Stimulated activated CD4-positive, alpha-beta T cell treated with anti-CD3 and anti-CD28 coated beads, TNF-alpha, amount 100 ng/mL, for 48 hours (primary cell): Measurements from ENCODE around the gene GJA8.
A peak's percentile ranks its signal among the peaks of the same experiment; 100 is the strongest.
"Not testable (repeated sequence)": the region's sequence is repeated elsewhere in the genome, so short reads cannot be mapped to it uniquely, and the experiment has no call there.

Experiments
- DNase-seq, 3 donors: peaks; one replicate each; pipeline ENCODE4 v3.0.0-alpha.2; 2020; ENCODE audit warnings: low read depth in 3 of 3

The GJA8 gene

GRCh38 chr1:147902253-147902845 lies at the start of gene GJA8:
GJA8 (plus strand) TSS chr1:147902795; CDS start chr1:147907956, 5,161 bp downstream.
- DNase-seq, result no peak

DNA sequence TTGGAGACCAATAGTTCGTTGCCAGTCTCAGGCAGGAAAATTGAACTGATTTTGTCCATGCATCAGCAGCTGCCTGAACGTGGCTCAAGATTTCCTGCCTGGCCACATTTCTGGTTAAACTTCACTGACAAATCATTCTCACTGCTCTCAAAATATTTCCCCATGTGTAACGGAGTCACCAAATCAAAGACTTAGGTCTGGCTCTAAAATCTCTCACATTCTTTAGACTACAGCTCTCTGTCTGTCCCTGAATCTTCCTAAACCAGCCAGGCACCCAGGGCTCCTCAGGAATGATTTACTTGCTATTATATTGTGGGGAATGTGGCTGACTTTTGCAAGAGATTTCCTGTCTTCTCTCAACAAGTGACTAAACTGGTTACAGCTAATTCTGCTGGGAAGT lies 49.2 kb upstream of the GJA8 start:
- no peak for DNase-seq

DNA sequence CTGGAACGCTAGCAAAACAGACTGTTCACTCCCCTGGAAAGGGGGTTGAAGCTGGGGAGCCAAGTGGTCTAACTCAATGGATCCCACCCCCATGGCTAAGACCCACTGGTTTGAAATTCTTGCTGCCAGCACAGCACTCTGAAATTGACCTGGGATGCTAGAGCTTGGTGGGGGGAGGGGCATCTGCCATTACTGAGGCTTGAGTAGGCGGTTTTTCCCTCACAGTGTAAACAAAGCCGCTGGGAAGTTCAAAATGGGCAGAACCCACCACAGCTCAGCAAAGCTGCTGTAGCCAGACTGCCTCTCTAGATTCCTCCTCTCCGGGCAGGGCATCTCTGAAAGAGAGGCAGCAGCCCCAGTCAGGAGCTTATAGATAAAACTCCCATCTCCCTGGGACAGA lies 47.6 kb upstream of the GJA8 start:
- DNase-seq, result not testable (repeated sequence)

DNA sequence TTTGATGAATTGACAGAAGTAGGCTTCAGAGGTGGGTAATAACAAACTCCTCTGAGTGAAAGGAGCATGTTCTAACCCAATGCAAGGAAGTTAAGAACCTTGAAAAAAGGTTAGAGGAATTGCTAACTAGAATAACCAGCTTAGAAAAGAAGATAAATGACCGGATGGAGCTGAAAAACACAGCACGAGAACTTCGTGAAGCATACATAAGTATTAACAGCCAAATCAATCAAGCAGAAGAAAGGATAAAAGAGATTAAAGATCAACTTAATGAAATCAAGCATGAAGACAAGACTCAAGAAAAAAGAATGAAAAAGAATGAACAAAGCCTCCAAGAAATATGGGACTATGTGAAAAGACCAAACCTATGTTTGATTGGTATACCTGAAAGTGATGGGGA lies 46.6 kb upstream of the GJA8 start:
- not testable (repeated sequence) for DNase-seq

DNA sequence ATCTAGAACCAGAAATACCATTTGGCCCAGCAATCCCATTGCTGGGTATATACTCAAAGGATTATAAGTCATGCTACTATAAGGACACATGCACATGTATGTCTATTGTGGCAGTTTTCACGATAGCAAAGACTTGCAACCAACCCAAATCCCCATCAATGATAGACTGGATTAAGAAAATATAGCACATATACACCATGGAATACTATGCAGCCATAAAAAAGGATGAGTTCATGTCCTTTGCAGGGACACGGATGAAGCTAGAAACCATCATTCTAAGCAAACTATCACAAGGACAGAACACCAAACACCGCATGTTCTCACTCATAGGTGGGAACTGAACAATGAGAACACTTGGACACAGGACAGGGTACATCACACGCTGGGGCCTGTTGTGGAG lies 35.4 kb upstream of the GJA8 start:
- not testable (repeated sequence) for DNase-seq

DNA sequence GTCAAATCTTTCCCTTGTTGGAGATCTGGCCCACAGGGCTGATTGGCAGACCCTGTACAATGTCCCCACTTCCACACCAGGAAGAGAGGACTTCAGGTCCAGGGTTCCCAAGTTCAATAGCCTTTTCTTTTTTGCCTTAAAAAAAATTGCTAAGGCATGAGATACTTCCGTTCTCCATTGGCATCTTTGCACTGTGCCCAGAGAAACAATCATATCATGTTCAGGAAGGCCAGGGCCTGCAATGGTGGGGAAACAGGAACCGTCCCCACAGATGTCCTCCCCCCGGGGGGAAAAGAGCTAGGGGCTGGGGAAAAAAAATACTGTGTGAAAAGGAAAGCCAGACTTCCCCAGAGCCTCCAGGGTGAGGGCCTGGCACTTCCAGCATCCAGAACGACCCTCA lies 24.6 kb upstream of the GJA8 start:
- DNase-seq, result no peak

GRCh38 chr1:147879911-147880310 lies 22.7 kb upstream of the GJA8 start:
- no peak for DNase-seq

- no peak for DNase-seq
Measured at GRCh38 chr1:147882535-147882934, 20.1 kb upstream of the GJA8 start.

- DNase-seq, result peak; percentile 25 to 62 (median 46)
Measured at GRCh38 chr1:147890177-147890790, 12.3 kb upstream of the GJA8 start.

DNA sequence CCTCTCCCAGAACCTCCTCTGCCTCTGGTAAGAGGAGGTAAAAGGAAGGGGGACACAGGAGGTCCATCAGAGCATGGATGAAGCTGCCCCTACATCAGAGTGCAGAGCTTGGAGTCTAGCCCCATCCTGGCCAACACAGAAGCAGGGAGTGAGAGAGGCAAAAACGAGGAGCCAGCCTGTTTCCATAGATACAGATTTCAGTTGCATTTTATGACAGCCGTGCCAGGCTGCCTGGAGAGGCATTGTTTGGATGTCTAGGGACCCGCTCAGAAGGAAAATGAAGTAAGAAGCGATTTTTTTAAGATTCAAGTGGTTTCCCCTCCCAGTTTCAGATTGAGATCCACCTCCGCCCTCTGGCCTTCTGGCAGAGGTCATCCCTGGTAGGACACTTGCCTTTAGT lies 11.5 kb upstream of the GJA8 start:
- no peak for DNase-seq

GRCh38 chr1:147892216-147892615 lies 10.4 kb upstream of the GJA8 start:
- no peak for DNase-seq

DNA sequence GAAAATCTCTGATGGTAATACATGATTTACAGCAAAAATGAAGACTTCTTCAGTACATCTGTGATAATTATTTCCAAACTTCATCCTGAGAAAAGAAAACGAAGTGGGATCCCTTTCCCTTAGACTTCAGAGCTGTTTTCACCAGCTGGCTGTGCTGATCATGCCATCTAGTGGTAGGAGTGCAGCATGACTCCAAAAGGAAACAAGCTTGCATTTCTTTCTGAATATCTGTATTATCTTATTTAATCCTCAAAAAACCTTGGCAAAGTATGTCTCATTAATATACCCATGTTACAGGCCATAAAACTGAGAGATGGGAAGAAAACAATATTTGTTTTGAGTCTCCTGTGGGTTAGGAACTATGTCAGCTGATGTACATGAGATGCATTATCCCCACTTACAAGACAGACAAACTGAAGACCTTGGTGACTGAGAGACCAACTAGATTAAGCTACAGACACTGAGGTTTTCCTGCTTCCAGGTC lies 9.8 kb upstream of the GJA8 start:
- no peak for DNase-seq

- DNase-seq, result no peak
Measured at GRCh38 chr1:147895123-147895522, 7.5 kb upstream of the GJA8 start.

DNA sequence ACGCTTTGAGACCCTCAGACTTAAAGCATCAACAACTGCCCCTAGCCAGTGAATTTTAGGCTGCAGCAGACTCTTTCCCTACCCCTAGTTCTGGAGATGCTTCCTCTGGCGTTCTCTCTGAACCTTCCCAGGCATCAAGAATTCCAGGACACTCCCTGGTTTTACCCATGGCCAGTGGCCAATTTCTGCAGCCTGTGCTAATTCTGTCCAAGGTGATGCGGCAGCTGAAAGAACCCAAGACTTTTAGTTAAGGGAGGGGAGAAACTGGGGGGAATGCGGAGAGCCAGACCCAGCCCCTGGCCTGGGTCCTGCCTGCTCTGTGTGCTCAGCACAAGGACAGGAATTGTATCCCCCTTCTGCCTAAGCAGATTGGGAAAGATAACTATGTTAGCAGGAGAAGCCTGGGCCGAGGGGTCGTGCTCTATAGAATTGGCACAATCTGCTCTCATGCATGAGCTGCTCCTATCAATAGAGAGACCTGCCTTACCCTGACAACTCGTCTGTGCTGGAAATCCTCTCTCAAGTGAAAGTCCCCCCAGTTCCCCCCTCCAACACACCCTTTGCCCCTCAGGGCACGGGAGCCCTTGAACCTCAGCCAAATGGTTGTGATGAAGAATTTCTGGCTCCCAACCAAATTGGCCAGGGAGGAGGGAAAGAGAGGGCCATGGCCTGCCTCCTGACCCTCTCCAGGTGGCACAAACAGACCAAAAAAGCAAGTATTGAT lies 5.4 kb upstream of the GJA8 start:
- no peak for DNase-seq

DNA sequence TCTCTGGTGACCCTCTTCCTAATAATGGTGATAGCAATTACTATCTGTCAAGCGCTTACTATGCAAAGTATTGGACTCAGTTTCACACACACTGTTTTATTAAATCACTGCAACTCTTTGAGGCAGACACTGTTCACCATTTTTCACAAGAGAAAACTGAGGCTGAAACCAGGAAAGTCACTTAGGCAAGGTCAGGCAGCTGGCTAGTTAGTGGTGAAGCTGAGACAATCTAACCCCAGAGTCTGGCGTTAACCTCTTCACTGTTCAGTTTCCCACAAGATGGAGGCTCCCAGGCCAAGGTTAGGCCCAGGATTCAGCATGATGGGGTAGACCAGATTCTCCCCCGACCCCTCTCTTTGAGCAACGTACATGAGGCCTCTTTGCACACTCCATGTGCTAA lies 4.8 kb upstream of the GJA8 start:
- DNase-seq, result no peak

- DNase-seq, result no peak
Measured at GRCh38 chr1:147904726-147905125, 2.1 kb downstream of the GJA8 start.

DNA sequence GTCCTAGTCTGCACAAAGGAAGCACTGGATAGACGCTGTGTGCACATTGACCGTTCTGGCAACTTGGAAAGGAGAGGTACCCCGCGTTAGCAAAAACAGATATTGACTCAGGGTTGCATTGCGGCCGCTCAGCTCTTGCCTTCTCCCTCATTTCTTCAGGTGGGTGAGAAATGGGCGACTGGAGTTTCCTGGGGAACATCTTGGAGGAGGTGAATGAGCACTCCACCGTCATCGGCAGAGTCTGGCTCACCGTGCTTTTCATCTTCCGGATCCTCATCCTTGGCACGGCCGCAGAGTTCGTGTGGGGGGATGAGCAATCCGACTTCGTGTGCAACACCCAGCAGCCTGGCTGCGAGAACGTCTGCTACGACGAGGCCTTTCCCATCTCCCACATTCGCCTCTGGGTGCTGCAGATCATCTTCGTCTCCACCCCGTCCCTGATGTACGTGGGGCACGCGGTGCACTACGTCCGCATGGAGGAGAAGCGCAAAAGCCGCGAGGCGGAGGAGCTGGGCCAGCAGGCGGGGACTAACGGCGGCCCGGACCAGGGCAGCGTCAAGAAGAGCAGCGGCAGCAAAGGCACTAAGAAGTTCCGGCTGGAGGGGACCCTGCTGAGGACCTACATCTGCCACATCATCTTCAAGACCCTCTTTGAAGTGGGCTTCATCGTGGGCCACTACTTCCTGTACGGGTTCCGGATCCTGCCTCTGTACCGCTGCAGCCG lies 5.4 kb downstream of the GJA8 start:
- no peak for DNase-seq

GRCh38 chr1:147912553-147912952 lies 10.0 kb downstream of the GJA8 start:
- no peak for DNase-seq

DNA sequence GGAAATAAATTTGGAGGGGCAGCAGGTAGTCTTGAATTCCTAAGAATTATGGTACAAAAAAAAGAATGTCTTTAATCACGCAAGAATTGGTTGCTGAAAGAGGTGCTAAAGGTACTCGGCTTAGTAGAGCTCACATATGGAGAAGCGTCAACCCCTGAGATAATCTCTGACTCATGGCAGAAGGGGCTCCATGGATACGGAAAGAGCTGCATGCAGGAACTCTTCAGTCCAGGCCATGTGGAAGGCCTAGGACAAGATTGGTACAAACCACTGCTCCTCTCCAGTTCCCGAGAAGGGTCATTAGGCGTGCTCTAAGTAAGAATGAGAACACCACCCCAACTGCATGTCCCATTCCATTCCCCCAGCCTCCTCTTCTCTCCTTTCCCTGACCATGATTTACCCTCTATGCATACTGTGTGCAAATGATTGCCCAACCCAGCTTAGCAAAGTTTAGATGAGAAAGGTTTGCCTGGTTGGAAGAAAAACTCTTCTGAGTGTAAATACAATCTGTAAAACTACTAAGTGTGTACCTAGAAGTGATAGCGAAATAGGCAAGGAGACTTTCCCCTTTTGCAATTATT lies 10.9 kb downstream of the GJA8 start:
- DNase-seq, result no peak

GRCh38 chr1:147919896-147920295 lies 17.3 kb downstream of the GJA8 start:
- DNase-seq, result no peak

DNA sequence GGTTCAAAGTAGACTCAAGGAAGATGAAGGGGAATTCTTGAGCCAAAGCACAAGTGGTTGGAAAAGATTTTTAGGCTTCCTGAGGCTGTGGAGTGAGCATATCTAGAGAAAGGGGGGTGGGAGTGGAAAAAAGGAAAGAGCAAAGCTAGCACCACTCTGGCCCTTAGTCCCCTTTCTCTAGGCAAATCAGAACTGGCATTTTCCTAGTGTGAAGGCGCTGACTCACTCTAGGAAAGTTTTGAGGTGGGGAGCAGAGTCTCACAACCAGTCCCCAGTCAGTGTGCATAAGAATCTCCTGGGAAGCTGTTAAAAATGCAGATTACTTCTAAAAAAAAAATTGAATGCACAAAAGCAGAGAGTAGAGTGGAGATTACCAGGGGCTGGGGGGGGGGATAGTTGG lies 22.2 kb downstream of the GJA8 start:
- no peak for DNase-seq

DNA sequence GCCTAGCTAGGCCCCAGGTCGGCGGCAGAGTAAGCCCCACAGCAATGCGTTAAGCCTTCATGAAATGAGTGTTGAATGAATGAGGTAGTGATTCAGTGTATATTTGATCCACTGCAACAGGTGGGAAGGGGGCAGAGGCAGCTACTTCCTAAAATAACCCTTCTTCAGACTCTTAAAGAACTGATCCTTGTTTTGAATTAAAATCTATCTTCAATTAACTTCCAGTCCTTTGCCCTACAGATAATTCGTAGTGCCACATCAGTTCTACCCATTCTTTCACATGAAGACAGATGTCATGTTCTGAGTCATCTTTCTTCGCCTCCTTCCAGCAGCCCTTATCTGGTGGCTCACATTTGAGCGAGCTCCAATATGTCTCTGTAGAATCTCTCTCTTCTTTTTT lies 24.6 kb downstream of the GJA8 start:
- DNase-seq, result not testable (repeated sequence)
